ENCODE results near the gene FPR2. TPM values are rescaled to one million over a fixed set of nuclear protein-coding genes. Genes with fewer than 3 reads are reported as not detected.

FPR2 gene
- total RNA-seq, 1 experiment from 2014 or later = not detected

- peaks cover 6% of the 10 kb centered on the region; the same call in 1 of the 2 replicates for H3K27me3 ChIP-seq (ENCODE audit: insufficient read depth, low read depth)
- H3K27ac ChIP-seq = no peak overlapping the region
- no peaks in the 10 kb centered on the region for H4K20me1 ChIP-seq (ENCODE audit: insufficient read depth)
- no TSS peak for BruUV-seq (replicated peaks)
- TF ChIP-seq CTCF (conservative IDR thresholded peaks at IDR 0.05) (no peak), EZH2 (IDR thresholded peaks at IDR 0.05; ENCODE audit: low read depth) (no peak)
- no peak overlapping the region for H3K4me2 ChIP-seq
- no peak overlapping the region for H3K4me3 ChIP-seq
- ChIA-PET CTCF (no interaction called here), POLR2A (ENCODE audit: unreplicated experiment) (interaction anchor here (0.5 kb wide), 1 partner anchor 57 kb away, joined by 4 read pairs; no protein-coding TSS in a partner anchor)
- H3K9me3 ChIP-seq (ENCODE audit: insufficient read depth, low read depth) = peaks cover 5% of the 10 kb centered on the region; the same call in 1 of the 2 replicates
- H3F3A ChIP-seq (ENCODE audit: insufficient read depth, low read depth) = no peaks in the 10 kb centered on the region
- no peaks in the 10 kb centered on the region for H3K79me2 ChIP-seq (ENCODE audit: low read depth)
- intact Hi-C loops (cut with micrococcal nuclease; ENCODE audit: unreplicated experiment) = no loop called here
- no peaks in the 10 kb centered on the region for H3K36me3 ChIP-seq (ENCODE audit: low read depth)
- H3K9me2 ChIP-seq (ENCODE audit: insufficient read depth) = no peaks in the 10 kb centered on the region
- H3K4me1 ChIP-seq (replicated peaks; ENCODE audit: insufficient read depth) = no peaks in the 10 kb centered on the region
- no peak overlapping the region for H2AFZ ChIP-seq
- no peak for DNase-seq
Observed at GRCh38 chr19:51799774-51800472, 38.9 kb downstream of the FPR2 start.

GRCh38 chr19:51800473-51801244 is 39.7 kb downstream of the FPR2 start:
- no peaks in the 10 kb centered on the region for H3K9me2 ChIP-seq (ENCODE audit: insufficient read depth)
- no peaks in the 10 kb centered on the region for H3K79me2 ChIP-seq (ENCODE audit: low read depth)
- no peaks in the 10 kb centered on the region for H3F3A ChIP-seq (ENCODE audit: insufficient read depth, low read depth)
- no peak overlapping the region for H3K4me2 ChIP-seq
- no peak for DNase-seq
- BruUV-seq (replicated peaks) = no TSS peak
- intact Hi-C loops (cut with micrococcal nuclease; ENCODE audit: unreplicated experiment) = no loop called here
- CTCF ChIA-PET = no interaction called here
- no peak overlapping the region for H3K27ac ChIP-seq
- peaks cover 6% of the 10 kb centered on the region; the same call in 1 of the 2 replicates for H3K27me3 ChIP-seq (ENCODE audit: insufficient read depth, low read depth)
- H2AFZ ChIP-seq = no peak overlapping the region
- peaks cover 5% of the 10 kb centered on the region; the same call in 1 of the 2 replicates for H3K9me3 ChIP-seq (ENCODE audit: insufficient read depth, low read depth)
- no peaks in the 10 kb centered on the region for H3K36me3 ChIP-seq (ENCODE audit: low read depth)
- H3K4me1 ChIP-seq (replicated peaks; ENCODE audit: insufficient read depth) = no peaks in the 10 kb centered on the region
- H4K20me1 ChIP-seq (ENCODE audit: insufficient read depth) = no peaks in the 10 kb centered on the region
- POLR2A ChIA-PET (ENCODE audit: unreplicated experiment) = no interaction called here
- H3K4me3 ChIP-seq = no peak overlapping the region
- TF ChIP-seq CTCF (conservative IDR thresholded peaks at IDR 0.05) (no peak), EZH2 (IDR thresholded peaks at IDR 0.05; ENCODE audit: low read depth) (no peak)

- no TSS peak for BruUV-seq (replicated peaks)
- no peak overlapping the region for H3K4me3 ChIP-seq
- TF ChIP-seq CTCF (conservative IDR thresholded peaks at IDR 0.05) = no peak
- no peak for TF ChIP-seq EZH2 (IDR thresholded peaks at IDR 0.05; ENCODE audit: low read depth)
Observed at GRCh38 chr19:51802775-51803174, 41.8 kb downstream of the FPR2 start.

More at GRCh38 chr19:51802775-51803174, 41.8 kb downstream of the FPR2 start:
- H3K27me3 ChIP-seq (ENCODE audit: insufficient read depth, low read depth) = no peaks in the 10 kb centered on the region
- intact Hi-C loops (cut with micrococcal nuclease; ENCODE audit: unreplicated experiment) = no loop called here
- no peaks in the 10 kb centered on the region for H3K79me2 ChIP-seq (ENCODE audit: low read depth)
- H3K9me3 ChIP-seq (ENCODE audit: insufficient read depth, low read depth) = peaks cover 5% of the 10 kb centered on the region; the same call in 1 of the 2 replicates
- DNase-seq = no peak
- POLR2A ChIA-PET (ENCODE audit: unreplicated experiment) = no interaction called here
- CTCF ChIA-PET = no interaction called here
- no peaks in the 10 kb centered on the region for H3K36me3 ChIP-seq (ENCODE audit: low read depth)
- no peaks in the 10 kb centered on the region; the same call in 1 of the 2 replicates for H3K9me2 ChIP-seq (ENCODE audit: insufficient read depth)
- H3K4me2 ChIP-seq = no peak overlapping the region
- H4K20me1 ChIP-seq (ENCODE audit: insufficient read depth) = no peaks in the 10 kb centered on the region
- no peak overlapping the region for H3K27ac ChIP-seq
- H3K4me1 ChIP-seq (replicated peaks; ENCODE audit: insufficient read depth) = no peaks in the 10 kb centered on the region
- no peak overlapping the region for H2AFZ ChIP-seq
- H3F3A ChIP-seq (ENCODE audit: insufficient read depth, low read depth) = no peaks in the 10 kb centered on the region; the same call in 1 of the 2 replicates

Measured in PC-9 (cell line).